ENCODE data around the gene ARHGAP23.

Gene ARHGAP23

GRCh38 chr17:38426441-38426840, 1.8 kb upstream of the ARHGAP23 start:
- peak overlapping the region; percentile 64 for H3K4me2 ChIP-seq
- TF ChIP-seq, protein P1, sequence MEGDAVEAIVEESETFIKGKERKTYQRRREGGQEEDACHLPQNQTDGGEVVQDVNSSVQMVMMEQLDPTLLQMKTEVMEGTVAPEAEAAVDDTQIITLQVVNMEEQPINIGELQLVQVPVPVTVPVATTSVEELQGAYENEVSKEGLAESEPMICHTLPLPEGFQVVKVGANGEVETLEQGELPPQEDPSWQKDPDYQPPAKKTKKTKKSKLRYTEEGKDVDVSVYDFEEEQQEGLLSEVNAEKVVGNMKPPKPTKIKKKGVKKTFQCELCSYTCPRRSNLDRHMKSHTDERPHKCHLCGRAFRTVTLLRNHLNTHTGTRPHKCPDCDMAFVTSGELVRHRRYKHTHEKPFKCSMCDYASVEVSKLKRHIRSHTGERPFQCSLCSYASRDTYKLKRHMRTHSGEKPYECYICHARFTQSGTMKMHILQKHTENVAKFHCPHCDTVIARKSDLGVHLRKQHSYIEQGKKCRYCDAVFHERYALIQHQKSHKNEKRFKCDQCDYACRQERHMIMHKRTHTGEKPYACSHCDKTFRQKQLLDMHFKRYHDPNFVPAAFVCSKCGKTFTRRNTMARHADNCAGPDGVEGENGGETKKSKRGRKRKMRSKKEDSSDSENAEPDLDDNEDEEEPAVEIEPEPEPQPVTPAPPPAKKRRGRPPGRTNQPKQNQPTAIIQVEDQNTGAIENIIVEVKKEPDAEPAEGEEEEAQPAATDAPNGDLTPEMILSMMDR (conservative IDR thresholded peaks at IDR 0.05; ENCODE audit: low read depth, low read length), result no peak
- no peak overlapping the region for H2AFZ ChIP-seq (ENCODE audit: low read depth)
- H4K20me1 ChIP-seq (ENCODE audit: insufficient read depth), result no peaks in the 10 kb centered on the region
- H3K27me3 ChIP-seq (ENCODE audit: insufficient read depth, low read depth), result no peaks in the 10 kb centered on the region
- H3K27ac ChIP-seq, result no peak overlapping the region
- no peaks in the 10 kb centered on the region for H3K36me3 ChIP-seq (ENCODE audit: insufficient read depth)
- H3K4me1 ChIP-seq (ENCODE audit: low read depth, poor library complexity, severe bottlenecking), result peaks cover 47% of the 10 kb centered on the region
- no peak overlapping the region for H3K9ac ChIP-seq
- H3K4me3 ChIP-seq (IDR thresholded peaks at IDR 0.05; ENCODE audit: insufficient read depth, low read depth, low read length), result no peak overlapping the region
- no peaks in the 10 kb centered on the region; the same call in 1 of the 2 replicates for H3K79me2 ChIP-seq (ENCODE audit: insufficient read depth, low read depth)

GRCh38 chr17:38427160-38427949, 909 bp upstream of the ARHGAP23 start:
- Histone ChIP-seq H3K4me1 (ENCODE audit: low read depth, poor library complexity, severe bottlenecking) (peaks cover 47% of the 10 kb centered on the region), H3K9ac (peak overlapping the region; percentile 50; the same call in 1 of the 2 replicates)

DNA sequence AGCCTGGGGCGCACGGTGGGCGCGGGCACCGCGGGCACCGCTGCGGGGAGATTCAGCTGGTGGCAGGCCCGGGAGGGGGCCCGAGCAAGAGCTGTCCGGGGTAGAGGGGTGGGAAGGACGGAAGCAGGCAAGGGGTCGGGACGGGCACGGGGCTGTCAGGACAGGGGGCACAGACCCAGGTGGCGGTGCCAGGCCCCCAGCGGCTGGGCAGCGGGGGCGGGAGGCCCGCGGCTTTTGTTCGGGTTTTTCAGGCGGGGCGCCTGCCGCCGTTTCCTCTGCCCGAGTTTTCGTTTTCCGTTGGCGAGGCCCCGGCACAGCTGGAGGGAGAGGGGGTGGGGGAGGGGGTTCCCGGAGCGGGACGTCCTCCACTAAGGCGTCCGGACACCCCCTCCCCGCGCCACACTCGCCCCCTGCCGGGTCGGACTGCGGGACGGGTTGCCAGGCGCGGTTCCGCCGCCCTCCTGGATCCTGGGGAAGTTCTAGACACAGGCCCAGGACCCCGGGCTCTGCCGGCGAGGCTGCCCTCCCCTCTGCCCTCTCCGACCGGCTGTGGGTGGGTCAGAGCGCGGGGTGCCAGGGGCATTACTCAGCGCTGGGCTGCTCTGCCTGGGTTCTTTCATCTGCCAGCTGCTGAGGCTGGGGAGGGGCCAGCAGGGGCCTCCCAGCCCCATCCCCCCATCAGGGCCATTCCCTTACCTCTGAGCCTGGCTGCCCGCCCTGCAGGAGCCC, 543 bp downstream of the ARHGAP23 start:
- no peaks in the 10 kb centered on the region for H4K20me1 ChIP-seq (ENCODE audit: insufficient read depth)
- H3K79me2 ChIP-seq (ENCODE audit: insufficient read depth, low read depth), result no peaks in the 10 kb centered on the region; the same call in 1 of the 2 replicates
- H3K4me3 ChIP-seq (IDR thresholded peaks at IDR 0.05; ENCODE audit: insufficient read depth, low read depth, low read length), result no peak overlapping the region
- H3K36me3 ChIP-seq (ENCODE audit: insufficient read depth), result no peaks in the 10 kb centered on the region
- H3K9ac ChIP-seq, result peak overlapping the region; percentile 59
- H3K27me3 ChIP-seq (ENCODE audit: insufficient read depth, low read depth), result no peaks in the 10 kb centered on the region
- H2AFZ ChIP-seq (ENCODE audit: low read depth), result peak overlapping the region; percentile 79
- peak overlapping the region; percentile 37 for H3K27ac ChIP-seq
- H3K4me1 ChIP-seq (ENCODE audit: low read depth, poor library complexity, severe bottlenecking), result peaks cover 39% of the 10 kb centered on the region
- peak overlapping the region; percentile 91 for H3K4me2 ChIP-seq
- TF ChIP-seq, protein P1 (conservative IDR thresholded peaks at IDR 0.05; ENCODE audit: low read depth, low read length), result no peak

More at GRCh38 chr17:38427160-38427949, 909 bp upstream of the ARHGAP23 start:
- Histone ChIP-seq H3K79me2 (ENCODE audit: insufficient read depth, low read depth) (no peaks in the 10 kb centered on the region; the same call in 1 of the 2 replicates), H3K27ac (no peak overlapping the region), H2AFZ (ENCODE audit: low read depth) (peak overlapping the region; percentile 60; the same call in 1 of the 2 replicates), H3K4me3 (IDR thresholded peaks at IDR 0.05; ENCODE audit: insufficient read depth, low read depth, low read length) (no peak overlapping the region), H3K27me3 (ENCODE audit: insufficient read depth, low read depth) (no peaks in the 10 kb centered on the region), H3K36me3 (ENCODE audit: insufficient read depth) (no peaks in the 10 kb centered on the region), H4K20me1 (ENCODE audit: insufficient read depth) (no peaks in the 10 kb centered on the region), H3K4me2 (peak overlapping the region; percentile 64)
- TF ChIP-seq, protein P1 (conservative IDR thresholded peaks at IDR 0.05; ENCODE audit: low read depth, low read length), result no peak

GRCh38 chr17:38429476-38430100, 1.3 kb downstream of the ARHGAP23 start:
- H3K4me3 ChIP-seq (IDR thresholded peaks at IDR 0.05; ENCODE audit: insufficient read depth, low read depth, low read length), result no peak overlapping the region
- H3K27ac ChIP-seq, result peak overlapping the region; percentile 37
- no peaks in the 10 kb centered on the region for H3K36me3 ChIP-seq (ENCODE audit: insufficient read depth)
- no peaks in the 10 kb centered on the region for H3K27me3 ChIP-seq (ENCODE audit: insufficient read depth, low read depth)
- H3K4me1 ChIP-seq (ENCODE audit: low read depth, poor library complexity, severe bottlenecking), result peaks cover 31% of the 10 kb centered on the region
- no peaks in the 10 kb centered on the region; the same call in 1 of the 2 replicates for H3K79me2 ChIP-seq (ENCODE audit: insufficient read depth, low read depth)
- H4K20me1 ChIP-seq (ENCODE audit: insufficient read depth), result no peaks in the 10 kb centered on the region
- H3K4me2 ChIP-seq, result peak overlapping the region; percentile 91
- TF ChIP-seq, protein P1 (conservative IDR thresholded peaks at IDR 0.05; ENCODE audit: low read depth, low read length), result no peak
- H3K9ac ChIP-seq, result peak overlapping the region; percentile 59; the same call in 1 of the 2 replicates
- H2AFZ ChIP-seq (ENCODE audit: low read depth), result peak overlapping the region; percentile 79; the same call in 1 of the 2 replicates
